ENCODE results near the gene CAPN5. TPM values are rescaled to one million over a fixed set of nuclear protein-coding genes. Genes with fewer than 3 reads are reported as not detected.

CAPN5 gene
- total RNA-seq, 1 donor from 2014 or later = 18.3 TPM

GRCh38 chr11:77082838-77083565 lies 16.2 kb downstream of the CAPN5 start:
- no peak for TF ChIP-seq CTCF (IDR thresholded peaks at IDR 0.05; ENCODE audit: unreplicated experiment)
- Mint-ChIP-seq H3K9me3 (peaks cover 18% of the 10 kb centered on the region), H3K27me3 (ENCODE audit: low read depth) (no peaks in the 10 kb centered on the region), H3K36me3 (peaks cover 2% of the 10 kb centered on the region), H3K4me3 (no peak overlapping the region), H3K27ac (peak overlapping the region; percentile 17), H3K4me1 (no peaks in the 10 kb centered on the region)
- peak in 1 of 2 experiments; percentile 11 for DNase-seq (ENCODE audit: low spot score in 2 of 2, unreplicated experiment in 2 of 2)

GRCh38 chr11:77083566-77084245 lies 16.9 kb downstream of the CAPN5 start:
- Mint-ChIP-seq H3K4me3 (no peak overlapping the region), H3K27ac (no peak overlapping the region), H3K9me3 (peaks cover 11% of the 10 kb centered on the region), H3K36me3 (peaks cover under 1% of the 10 kb centered on the region), H3K4me1 (peaks cover 6% of the 10 kb centered on the region), H3K27me3 (ENCODE audit: low read depth) (no peaks in the 10 kb centered on the region)
- peak in 1 of 2 experiments; percentile 12 for DNase-seq (ENCODE audit: low spot score in 2 of 2, unreplicated experiment in 2 of 2)
- TF ChIP-seq CTCF (IDR thresholded peaks at IDR 0.05; ENCODE audit: unreplicated experiment) = no peak

- Mint-ChIP-seq H3K9me3 (peaks cover 5% of the 10 kb centered on the region), H3K36me3 (no peaks in the 10 kb centered on the region), H3K27ac (no peak overlapping the region), H3K27me3 (ENCODE audit: low read depth) (no peaks in the 10 kb centered on the region), H3K4me3 (no peak overlapping the region), H3K4me1 (peaks cover 8% of the 10 kb centered on the region)
- DNase-seq (ENCODE audit: low spot score in 2 of 2, unreplicated experiment in 2 of 2) = peak in 1 of 2 experiments; percentile 12
- no peak for TF ChIP-seq CTCF (IDR thresholded peaks at IDR 0.05; ENCODE audit: unreplicated experiment)
These were observed 17.9 kb downstream of the CAPN5 start for GRCh38 chr11:77084581-77085191.

GRCh38 chr11:77085652-77086051 lies 18.9 kb downstream of the CAPN5 start:
- peak overlapping the region; percentile 50 for H3K27ac Mint-ChIP-seq
- H3K27me3 Mint-ChIP-seq (ENCODE audit: low read depth) = no peaks in the 10 kb centered on the region
- TF ChIP-seq CTCF (IDR thresholded peaks at IDR 0.05; ENCODE audit: unreplicated experiment) = no peak

GRCh38 chr11:77086521-77087472 lies 20.0 kb downstream of the CAPN5 start:
- H3K4me1 Mint-ChIP-seq = peaks cover 12% of the 10 kb centered on the region

More at GRCh38 chr11:77085652-77086051, 18.9 kb downstream of the CAPN5 start:
- Mint-ChIP-seq H3K4me3 (no peak overlapping the region), H3K36me3 (no peaks in the 10 kb centered on the region), H3K4me1 (peaks cover 8% of the 10 kb centered on the region), H3K9me3 (no peaks in the 10 kb centered on the region)
- DNase-seq (ENCODE audit: low spot score in 2 of 2, unreplicated experiment in 2 of 2) = peak in 1 of 2 experiments; percentile 14

More at GRCh38 chr11:77086521-77087472, 20.0 kb downstream of the CAPN5 start:
- Mint-ChIP-seq H3K27me3 (ENCODE audit: low read depth) (no peaks in the 10 kb centered on the region), H3K27ac (no peak overlapping the region), H3K9me3 (no peaks in the 10 kb centered on the region), H3K4me3 (no peak overlapping the region), H3K36me3 (no peaks in the 10 kb centered on the region)
- TF ChIP-seq CTCF (IDR thresholded peaks at IDR 0.05; ENCODE audit: unreplicated experiment) = no peak
- DNase-seq (ENCODE audit: low spot score in 2 of 2, unreplicated experiment in 2 of 2) = no peak
